Measurements from ENCODE around the gene SALL3.

SALL3 gene

GRCh38 chr18:79006106-79006795 lies 26.6 kb downstream of the SALL3 start:
- DNase-seq (ENCODE audit: low read depth), result no peak

- no peak for DNase-seq (ENCODE audit: low read depth)
Measured at GRCh38 chr18:79007440-79007839, 27.8 kb downstream of the SALL3 start.

- no peak for DNase-seq (ENCODE audit: low read depth)
Measured at GRCh38 chr18:79008356-79008940, 28.8 kb downstream of the SALL3 start.

- no peak for DNase-seq (ENCODE audit: low read depth)
Measured at GRCh38 chr18:79010802-79011201, 31.2 kb downstream of the SALL3 start.

- DNase-seq (ENCODE audit: low read depth), result no peak
Measured at GRCh38 chr18:79011300-79011870, 31.8 kb downstream of the SALL3 start.

GRCh38 chr18:79013869-79014268 lies 34.3 kb downstream of the SALL3 start:
- DNase-seq (ENCODE audit: low read depth), result no peak

- no peak for DNase-seq (ENCODE audit: low read depth)
Measured at GRCh38 chr18:79018911-79019310, 39.3 kb downstream of the SALL3 start.

- no peak for DNase-seq (ENCODE audit: low read depth)
Measured at GRCh38 chr18:79019881-79020280, 40.3 kb downstream of the SALL3 start.

GRCh38 chr18:79022603-79023002 lies 43.0 kb downstream of the SALL3 start:
- DNase-seq (ENCODE audit: low read depth), result no peak

- no peak for DNase-seq (ENCODE audit: low read depth)
Measured at GRCh38 chr18:79026491-79026890, 46.9 kb downstream of the SALL3 start.

- DNase-seq (ENCODE audit: low read depth), result no peak
Measured at GRCh38 chr18:79030680-79031079, 51.1 kb downstream of the SALL3 start.

- DNase-seq (ENCODE audit: low read depth), result no peak
Measured at GRCh38 chr18:79042276-79042675, 62.7 kb downstream of the SALL3 start.

GRCh38 chr18:79043288-79043687 lies 63.7 kb downstream of the SALL3 start:
- no peak for DNase-seq (ENCODE audit: low read depth)

GRCh38 chr18:79046522-79046921 lies 66.9 kb downstream of the SALL3 start:
- no peak for DNase-seq (ENCODE audit: low read depth)

- no peak for DNase-seq (ENCODE audit: low read depth)
Measured at GRCh38 chr18:79047556-79048244, 68.1 kb downstream of the SALL3 start.

- no peak for DNase-seq (ENCODE audit: low read depth)
Measured at GRCh38 chr18:79048245-79048632, 68.6 kb downstream of the SALL3 start.

- no peak for DNase-seq (ENCODE audit: low read depth)
Measured at GRCh38 chr18:79049506-79049905, 69.9 kb downstream of the SALL3 start.
